Stomach (tissue), 4 donors: ENCODE measurements around the gene TFAP2B.

Source experiments
- CTCF ChIP-seq, 7 experiments: fragments of 450-650 bp in 4 of 7; fragments of 200-600 bp in 3 of 7; sonication (generic) in 3 of 7; IDR thresholded peaks; one replicate each; pipeline ENCODE4 v1.5.1; 2016 to 2019; ENCODE audit warnings: antibody characterized with exemption in 7 of 7, control low read depth in 2 of 7, mild to moderate bottlenecking in 1 of 7
- EP300 ChIP-seq: sonication (generic); formaldehyde crosslinking; IDR thresholded peaks from one replicate; pipeline ENCODE4 v1.6.1; 2017; ENCODE audit warnings: antibody characterized with exemption

GRCh38 chr6:50792771-50793170 is 25.9 kb upstream of the TFAP2B start:
- TF ChIP-seq CTCF (IDR thresholded peaks at IDR 0.05) (no peak), EP300 (no peak)
